ENCODE data around the gene PIK3R1. TPM values are rescaled to one million over a fixed set of nuclear protein-coding genes. Genes with fewer than 3 reads are reported as not detected.

The PIK3R1 gene
- total RNA-seq, 1 donor from 2014 or later, result 80.4 TPM

DNA sequence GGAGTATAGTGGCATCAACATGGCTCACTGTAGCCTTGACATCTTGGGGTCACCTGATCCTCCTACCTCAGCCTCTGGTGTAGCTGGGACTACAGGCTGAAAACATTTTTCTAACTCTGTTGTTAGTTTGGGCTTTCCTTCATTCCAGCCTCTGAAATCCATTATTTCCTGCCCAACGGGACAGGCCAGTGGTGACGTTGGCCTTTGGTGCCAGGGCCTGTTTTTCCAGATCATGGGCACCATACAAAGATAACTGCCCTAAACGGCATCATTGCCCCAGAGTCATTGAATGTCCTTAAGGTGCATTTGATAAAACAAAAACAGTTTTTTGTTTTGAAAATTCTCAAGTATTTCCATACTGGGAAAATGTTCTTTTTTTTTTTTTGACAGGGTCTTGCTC lies 32.1 kb downstream of the PIK3R1 start:
- Mint-ChIP-seq H3K4me3 (no peak overlapping the region), H3K27me3 (ENCODE audit: low read depth) (no peaks in the 10 kb centered on the region), H3K4me1 (peaks cover 35% of the 10 kb centered on the region), H3K27ac (no peak overlapping the region), H3K9me3 (no peaks in the 10 kb centered on the region), H3K36me3 (peaks cover 2% of the 10 kb centered on the region)
- TF ChIP-seq, protein P1, sequence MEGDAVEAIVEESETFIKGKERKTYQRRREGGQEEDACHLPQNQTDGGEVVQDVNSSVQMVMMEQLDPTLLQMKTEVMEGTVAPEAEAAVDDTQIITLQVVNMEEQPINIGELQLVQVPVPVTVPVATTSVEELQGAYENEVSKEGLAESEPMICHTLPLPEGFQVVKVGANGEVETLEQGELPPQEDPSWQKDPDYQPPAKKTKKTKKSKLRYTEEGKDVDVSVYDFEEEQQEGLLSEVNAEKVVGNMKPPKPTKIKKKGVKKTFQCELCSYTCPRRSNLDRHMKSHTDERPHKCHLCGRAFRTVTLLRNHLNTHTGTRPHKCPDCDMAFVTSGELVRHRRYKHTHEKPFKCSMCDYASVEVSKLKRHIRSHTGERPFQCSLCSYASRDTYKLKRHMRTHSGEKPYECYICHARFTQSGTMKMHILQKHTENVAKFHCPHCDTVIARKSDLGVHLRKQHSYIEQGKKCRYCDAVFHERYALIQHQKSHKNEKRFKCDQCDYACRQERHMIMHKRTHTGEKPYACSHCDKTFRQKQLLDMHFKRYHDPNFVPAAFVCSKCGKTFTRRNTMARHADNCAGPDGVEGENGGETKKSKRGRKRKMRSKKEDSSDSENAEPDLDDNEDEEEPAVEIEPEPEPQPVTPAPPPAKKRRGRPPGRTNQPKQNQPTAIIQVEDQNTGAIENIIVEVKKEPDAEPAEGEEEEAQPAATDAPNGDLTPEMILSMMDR (IDR thresholded peaks at IDR 0.05; ENCODE audit: unreplicated experiment), result no peak
- DNase-seq (ENCODE audit: low spot score in 2 of 2, unreplicated experiment in 2 of 2), result no peak

DNA sequence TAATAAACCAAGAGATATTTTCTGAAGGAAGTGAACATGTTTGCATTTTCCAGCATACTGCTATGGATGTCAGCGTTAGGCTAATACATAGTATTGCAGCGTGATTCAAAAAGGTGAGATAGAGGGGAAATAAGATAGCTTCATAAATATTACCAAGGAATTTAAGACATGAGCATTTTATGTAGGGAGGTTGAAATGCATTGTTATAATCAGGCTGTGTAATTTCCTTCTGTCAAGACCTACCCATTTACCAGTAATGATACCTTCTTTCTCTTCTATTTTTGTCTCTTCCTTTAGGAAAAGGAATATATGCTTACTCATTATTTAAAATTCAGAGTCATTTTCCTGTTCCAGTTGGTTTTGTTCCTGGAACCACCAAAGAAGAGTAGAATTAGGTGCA lies 33.3 kb downstream of the PIK3R1 start:
- peaks cover 2% of the 10 kb centered on the region for H3K36me3 Mint-ChIP-seq
- no peaks in the 10 kb centered on the region for H3K27me3 Mint-ChIP-seq (ENCODE audit: low read depth)
- no peak overlapping the region for H3K4me3 Mint-ChIP-seq
- DNase-seq (ENCODE audit: low spot score in 2 of 2, unreplicated experiment in 2 of 2), result no peak
- H3K9me3 Mint-ChIP-seq, result no peaks in the 10 kb centered on the region
- peaks cover 34% of the 10 kb centered on the region for H3K4me1 Mint-ChIP-seq
- TF ChIP-seq, protein P1 (IDR thresholded peaks at IDR 0.05; ENCODE audit: unreplicated experiment), result no peak
- H3K27ac Mint-ChIP-seq, result no peak overlapping the region

DNA sequence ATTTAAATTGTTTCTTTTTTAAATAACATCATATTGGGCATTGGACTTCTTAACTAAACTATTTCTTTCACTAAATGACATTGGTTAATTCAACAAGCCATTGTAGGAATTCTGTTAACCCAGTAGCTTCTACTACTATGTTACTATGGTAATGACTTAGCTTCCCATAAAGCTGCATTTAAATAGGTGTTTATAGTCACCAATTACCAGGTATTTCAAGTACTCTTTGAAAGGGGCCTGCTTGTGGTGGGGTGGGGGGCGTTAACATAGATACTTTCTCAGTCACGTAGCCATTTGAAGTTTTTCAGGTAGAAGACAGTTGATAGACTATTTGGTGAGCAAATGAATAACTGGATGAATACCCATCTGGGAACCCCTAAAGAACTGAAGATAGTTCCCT lies 34.0 kb downstream of the PIK3R1 start:
- Mint-ChIP-seq H3K27ac (no peak overlapping the region), H3K4me3 (no peak overlapping the region), H3K36me3 (peaks cover 2% of the 10 kb centered on the region), H3K4me1 (peaks cover 38% of the 10 kb centered on the region), H3K9me3 (no peaks in the 10 kb centered on the region), H3K27me3 (ENCODE audit: low read depth) (no peaks in the 10 kb centered on the region)
- DNase-seq (ENCODE audit: low spot score in 2 of 2, unreplicated experiment in 2 of 2), result no peak
- TF ChIP-seq, protein P1 (IDR thresholded peaks at IDR 0.05; ENCODE audit: unreplicated experiment), result no peak

DNA sequence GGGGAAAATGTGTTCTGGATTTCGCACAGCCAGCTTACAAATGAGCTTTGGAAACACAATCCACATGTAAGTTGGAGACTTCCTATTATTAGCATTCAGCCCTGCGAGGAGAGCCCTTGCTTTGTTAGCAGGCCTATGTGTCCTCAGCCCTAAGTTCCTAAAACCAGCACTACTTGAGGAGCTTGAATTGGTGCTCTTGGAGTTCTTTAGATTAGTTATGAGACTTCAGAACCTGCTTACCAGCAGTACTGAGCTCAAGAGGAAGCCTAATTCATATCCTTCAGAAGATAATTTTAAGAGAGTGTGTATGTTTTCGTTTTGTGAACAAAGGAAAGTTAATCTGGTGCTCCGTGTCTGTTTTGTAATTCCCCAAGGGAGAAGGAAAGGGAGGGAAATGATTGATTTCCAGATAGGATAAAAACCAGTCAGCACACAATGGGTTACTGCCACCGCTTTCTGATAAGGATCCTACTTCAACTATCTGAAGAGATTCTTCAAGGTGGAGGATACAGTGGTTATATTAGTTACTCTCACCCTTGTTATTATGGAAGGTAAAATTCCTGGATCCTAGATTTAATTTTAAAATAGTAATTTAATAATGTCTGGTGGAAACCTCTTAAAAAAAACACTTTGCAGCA lies 35.2 kb downstream of the PIK3R1 start:
- Mint-ChIP-seq H3K36me3 (peaks cover 2% of the 10 kb centered on the region), H3K9me3 (no peaks in the 10 kb centered on the region), H3K27me3 (ENCODE audit: low read depth) (no peaks in the 10 kb centered on the region), H3K27ac (peak overlapping the region; percentile 67), H3K4me3 (no peak overlapping the region), H3K4me1 (peaks cover 49% of the 10 kb centered on the region)
- DNase-seq (ENCODE audit: low spot score in 2 of 2, unreplicated experiment in 2 of 2), result no peak
- TF ChIP-seq, protein P1 (IDR thresholded peaks at IDR 0.05; ENCODE audit: unreplicated experiment), result no peak

DNA sequence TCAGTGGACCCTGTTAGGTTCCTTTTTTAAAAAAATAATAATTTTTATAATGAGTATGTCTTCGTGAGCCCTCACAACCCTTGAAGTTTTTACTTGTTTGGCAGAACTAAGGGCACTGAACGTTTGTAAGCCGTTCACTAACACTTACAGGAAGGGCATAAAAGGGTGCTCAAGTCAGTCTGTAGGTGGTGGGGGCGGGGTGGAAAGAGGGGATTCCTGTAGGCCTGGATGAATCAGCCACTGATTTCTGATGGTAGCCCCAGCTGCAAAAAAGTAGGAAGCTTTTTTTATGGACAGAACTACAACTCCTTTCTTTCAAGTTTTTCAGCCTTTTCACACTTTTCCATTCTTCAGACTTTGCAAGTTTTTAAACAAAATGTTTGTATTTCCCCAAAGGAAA lies 35.8 kb downstream of the PIK3R1 start:
- H3K4me3 Mint-ChIP-seq, result no peak overlapping the region
- peaks cover 52% of the 10 kb centered on the region for H3K4me1 Mint-ChIP-seq
- H3K27ac Mint-ChIP-seq, result peak overlapping the region; percentile 12
- H3K9me3 Mint-ChIP-seq, result no peaks in the 10 kb centered on the region
- no peak for DNase-seq (ENCODE audit: low spot score in 2 of 2, unreplicated experiment in 2 of 2)
- H3K27me3 Mint-ChIP-seq (ENCODE audit: low read depth), result no peaks in the 10 kb centered on the region
- H3K36me3 Mint-ChIP-seq, result peaks cover 2% of the 10 kb centered on the region
- TF ChIP-seq, protein P1 (IDR thresholded peaks at IDR 0.05; ENCODE audit: unreplicated experiment), result no peak

Measured in mesothelial cell of epicardium (in vitro differentiated cells).